CD4-positive, alpha-beta T cell (primary cell): ENCODE data around the gene NTM. TPM values are rescaled to one million over a fixed set of nuclear protein-coding genes. Genes with fewer than 3 reads are reported as not detected.

Experiments used
- ATAC-seq: fragments of 200-7000 bp; cut with Tn5 transposase; one replicate; pipeline ENCODE4 v1.10.0; 2022; ENCODE audit warnings: mild to moderate bottlenecking; ENCODE audit not compliant: poor library complexity
- CTCF ChIA-PET: fragments of 350-600 bp; sonication (Branson Sonifier 250); formaldehyde crosslinking; loops from one replicate; lab custom pipeline; 2021; ENCODE audit warnings: antibody characterized with exemption, inconsistent platforms; lab: Charles Lee
- POLR2A ChIA-PET: fragments of 350-600 bp; sonication (Branson Sonifier 250); formaldehyde crosslinking; loops from one replicate; lab custom pipeline; 2021; ENCODE audit warnings: antibody characterized with exemption, inconsistent platforms; lab: Charles Lee
- DNase-seq, 14 experiments: peaks; one replicate each; pipeline ENCODE4 v3.0.0-alpha.2; 2013 to 2020; ENCODE audit warnings: mixed read lengths in 2 of 14
- H3K27ac ChIP-seq, 2 donors: one replicate each; pipeline versions ENCODE4 v1.5.1 to v1.7.0; 2013; ENCODE audit warnings: low read length in 2 of 2, low read depth in 1 of 2, mild to moderate bottlenecking in 1 of 2
- H3K27me3 ChIP-seq, 2 experiments: 1 replicate in 1 of 2; 2 replicates in 1 of 2; pipeline versions ENCODE4 v1.6.1 to v1.7.0; 2013; ENCODE audit warnings: low read length in 2 of 2, control low read depth in 1 of 2, mild to moderate bottlenecking in 1 of 2, moderate library complexity in 1 of 2; ENCODE audit not compliant: insufficient read depth in 2 of 2, control insufficient read depth in 1 of 2
- H3K36me3 ChIP-seq: one replicate; pipeline ENCODE4 v1.6.1; 2013; ENCODE audit warnings: low read length, control low read depth; ENCODE audit not compliant: insufficient read depth
- H3K4me1 ChIP-seq: one replicate; pipeline ENCODE4 v1.6.1; 2013; ENCODE audit warnings: low read length, control low read depth; ENCODE audit not compliant: insufficient read depth
- H3K4me3 ChIP-seq: one replicate; pipeline ENCODE4 v1.5.1; 2013; ENCODE audit warnings: mild to moderate bottlenecking, low read length, moderate library complexity
- H3K9me3 ChIP-seq, 2 experiments: 1 replicate in 1 of 2; 2 replicates in 1 of 2; pipeline versions ENCODE4 v1.6.1 to v1.7.0; 2013; ENCODE audit warnings: low read length in 2 of 2, mild to moderate bottlenecking in 2 of 2, control low read depth in 1 of 2, moderate library complexity in 1 of 2; ENCODE audit not compliant: control insufficient read depth in 1 of 2, insufficient read depth in 1 of 2
- H3K27ac Mint-ChIP-seq: one replicate; pipeline ENCODE4 v1.8.0; 2020; ENCODE audit warnings: mixed read lengths
- H3K27me3 Mint-ChIP-seq: one replicate; pipeline ENCODE4 v1.8.0; 2021; ENCODE audit warnings: mixed read lengths
- H3K36me3 Mint-ChIP-seq: one replicate; pipeline ENCODE4 v1.8.0; 2021; ENCODE audit warnings: low read depth, mixed read lengths
- H3K4me1 Mint-ChIP-seq: one replicate; pipeline ENCODE4 v1.8.0; 2021; ENCODE audit warnings: low read depth, mixed read lengths
- H3K4me3 Mint-ChIP-seq: one replicate; pipeline ENCODE4 v1.8.0; 2020; ENCODE audit warnings: mild to moderate bottlenecking, mixed read lengths
- H3K9me3 Mint-ChIP-seq: one replicate; pipeline ENCODE4 v1.8.0; 2020; ENCODE audit warnings: mixed read lengths
- CTCF ChIP-seq: fragments of 200-600 bp; IDR thresholded peaks from one replicate; pipeline ENCODE4 v1.8.0; 2022; ENCODE audit warnings: antibody characterized with exemption, mild to moderate bottlenecking
- intact Hi-C, 2 experiments: fragments of 100-400 bp; cut with DNase I in 1 of 2; cut with micrococcal nuclease in 1 of 2; formaldehyde crosslinking; loops; one replicate each; pipeline versions ENCODE4 v1.15.1 to v1.9.0; 2023 to 2025; cut with DNase I, micrococcal nuclease
- total RNA-seq, 174 experiments: library from RNA in 2 of 174; stranded (reverse) in 2 of 174; gene quantifications; one replicate each; pipeline ENCODE4 v1.2.3 and lab custom pipeline; 2021 to 2026

The NTM gene
- total RNA-seq, 2 experiments from 2014 or later: not detected

DNA sequence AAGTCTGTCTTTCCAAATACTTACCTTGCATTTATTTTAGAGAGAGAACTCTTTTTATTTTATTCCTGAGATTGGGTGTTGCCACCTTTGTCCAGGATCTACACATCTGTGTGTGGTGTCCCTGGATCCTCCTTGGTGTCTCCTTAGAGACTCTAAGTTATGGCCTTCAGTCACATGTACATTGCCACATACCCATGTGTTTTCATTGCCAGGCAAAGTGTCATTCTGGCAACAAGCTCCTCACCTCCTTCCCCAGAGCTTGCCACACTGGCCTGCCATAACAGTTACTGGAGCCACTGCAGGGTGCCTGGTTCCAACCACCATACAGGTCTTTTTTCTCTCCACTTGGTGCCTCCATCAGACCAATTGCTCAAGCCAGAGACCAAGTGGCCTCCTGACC is 379.7 kb downstream of the NTM start:
- no peak overlapping the region for H3K4me3 Mint-ChIP-seq
- no peak for TF ChIP-seq CTCF
- ChIA-PET POLR2A (no interaction called here), CTCF (no interaction called here)
- DNase-seq (no peak), ATAC-seq (no peak)
- Histone ChIP-seq H3K36me3 (no peaks in the 10 kb centered on the region), H3K9me3 (peaks cover 0 to 5% of the 10 kb centered on the region in 2 experiments), H3K4me1 (no peaks in the 10 kb centered on the region), H3K4me3 (no peak overlapping the region), H3K27ac (no peak overlapping the region), H3K27me3 (no peaks in the 10 kb centered on the region)
- intact Hi-C loops: no loop called here
- no peak overlapping the region for H3K27ac Mint-ChIP-seq
- H3K27me3 Mint-ChIP-seq: peaks cover 8% of the 10 kb centered on the region
- no peaks in the 10 kb centered on the region for H3K4me1 Mint-ChIP-seq
- no peaks in the 10 kb centered on the region for H3K36me3 Mint-ChIP-seq
- H3K9me3 Mint-ChIP-seq: peaks cover 4% of the 10 kb centered on the region

DNA sequence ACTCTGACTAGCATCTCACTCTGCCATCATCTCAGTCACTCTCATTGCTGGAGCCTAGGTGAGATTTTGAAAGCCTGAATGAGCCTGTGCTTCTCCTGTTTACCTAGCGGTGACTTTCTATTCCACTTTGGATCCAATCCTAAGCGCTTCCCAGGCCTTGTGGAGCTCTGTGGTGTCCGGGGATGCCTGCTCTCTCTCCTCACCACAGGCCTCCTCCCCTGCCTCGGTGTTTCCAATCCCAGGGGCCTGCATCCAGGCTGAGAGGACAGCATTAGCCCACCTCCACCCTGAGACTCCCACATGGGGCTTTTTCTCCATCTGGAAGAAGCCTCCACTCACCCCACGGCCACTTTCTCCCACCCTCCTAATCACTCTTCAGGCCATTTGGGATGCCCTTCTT is 380.3 kb downstream of the NTM start:
- POLR2A ChIA-PET: no interaction called here
- no peak for TF ChIP-seq CTCF
- Histone ChIP-seq H3K9me3 (peaks cover 0 to 5% of the 10 kb centered on the region in 2 experiments), H3K4me3 (no peak overlapping the region), H3K36me3 (no peaks in the 10 kb centered on the region), H3K4me1 (no peaks in the 10 kb centered on the region), H3K27ac (no peak overlapping the region), H3K27me3 (no peaks in the 10 kb centered on the region)
- Mint-ChIP-seq H3K27ac (no peak overlapping the region), H3K4me1 (no peaks in the 10 kb centered on the region), H3K36me3 (no peaks in the 10 kb centered on the region), H3K9me3 (peaks cover 4% of the 10 kb centered on the region), H3K4me3 (no peak overlapping the region), H3K27me3 (peaks cover 8% of the 10 kb centered on the region)
- intact Hi-C loops: no loop called here
- DNase-seq: no peak
- no peak for ATAC-seq
- CTCF ChIA-PET: no interaction called here

DNA sequence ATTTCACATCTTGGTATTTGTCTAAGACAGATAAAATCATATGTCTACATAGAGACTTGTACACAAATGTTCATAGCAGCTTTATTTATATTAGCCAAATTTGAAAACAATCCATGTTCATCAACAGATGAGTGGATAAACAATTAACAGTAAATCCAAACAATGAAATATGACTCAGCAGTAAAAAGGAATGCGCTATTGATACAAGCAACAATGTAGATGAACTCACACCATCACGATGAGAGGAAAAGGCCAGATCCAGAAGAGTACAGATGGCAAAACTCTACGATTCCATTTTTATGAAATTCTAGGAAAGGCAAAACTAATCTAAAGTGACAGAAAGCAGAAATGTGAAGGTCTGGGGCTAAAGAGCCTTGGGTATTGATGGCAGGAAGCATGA is 384.3 kb downstream of the NTM start:
- no peak overlapping the region for H3K4me3 ChIP-seq
- no peak overlapping the region for H3K27ac ChIP-seq
- intact Hi-C loops: no loop called here
- peaks cover 0 to 5% of the 10 kb centered on the region in 2 experiments for H3K9me3 ChIP-seq
- ChIA-PET POLR2A (no interaction called here), CTCF (no interaction called here)
- Mint-ChIP-seq H3K36me3 (no peaks in the 10 kb centered on the region), H3K27ac (no peak overlapping the region), H3K9me3 (peaks cover 4% of the 10 kb centered on the region), H3K4me1 (no peaks in the 10 kb centered on the region), H3K4me3 (no peak overlapping the region), H3K27me3 (no peaks in the 10 kb centered on the region)
- DNase-seq: no peak
- TF ChIP-seq CTCF: no peak
- no peaks in the 10 kb centered on the region for H3K36me3 ChIP-seq
- H3K4me1 ChIP-seq: no peaks in the 10 kb centered on the region
- no peak for ATAC-seq
- no peaks in the 10 kb centered on the region for H3K27me3 ChIP-seq
